HG03060 (cell line): ENCODE results near the gene CACNA1C.

ENCODE experiments used
- ATAC-seq: cut with Tn5 transposase; IDR thresholded peaks from one replicate; pipeline ENCODE4 v1.9.1; 2021; ENCODE audit warnings: low read depth, moderate number of reproducible peaks; ENCODE audit not compliant: unreplicated experiment

CACNA1C gene

DNA sequence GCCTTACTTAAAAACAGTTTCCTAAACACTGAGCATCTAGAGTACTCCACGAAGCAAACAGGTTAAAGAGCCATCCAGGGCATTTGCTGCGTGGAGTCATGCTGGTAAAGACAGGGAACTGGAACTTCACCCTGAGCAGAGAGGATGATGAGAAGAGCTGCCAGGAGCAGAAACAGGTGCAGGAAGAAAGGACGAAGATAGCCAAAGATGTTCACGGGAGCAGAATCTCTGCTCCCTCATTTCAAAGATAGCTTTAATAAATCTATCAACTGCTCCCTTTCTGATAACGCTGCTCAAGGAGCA, 461.2 kb downstream of the CACNA1C start:
- ATAC-seq: no peak

DNA sequence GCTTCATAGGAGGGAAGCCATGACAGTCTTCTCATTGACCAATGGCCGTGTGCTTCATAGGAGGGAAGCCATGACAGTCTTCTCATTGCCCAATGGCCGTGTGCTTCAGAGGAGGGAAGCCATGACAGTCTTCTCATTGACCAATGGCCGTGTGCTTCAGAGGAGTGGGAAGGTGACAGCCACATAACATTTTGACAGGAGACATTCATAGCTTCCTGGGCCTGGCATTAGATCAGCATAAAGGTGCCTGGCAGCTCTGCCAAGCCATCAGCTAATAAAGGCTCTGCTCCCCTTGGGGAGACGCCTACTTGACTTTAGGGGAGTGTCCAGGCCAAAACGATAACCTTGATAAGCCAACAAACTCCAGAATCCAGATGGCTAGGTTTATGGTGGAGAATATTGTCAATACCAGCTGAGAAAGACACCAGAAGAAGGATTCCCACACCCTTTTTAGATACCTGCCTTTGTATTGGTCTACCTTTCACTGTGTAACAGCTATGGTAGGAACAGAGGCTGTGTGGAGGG, 468.0 kb downstream of the CACNA1C start:
- ATAC-seq: no peak

GRCh38 chr12:2523317-2523716, 470.5 kb downstream of the CACNA1C start:
- ATAC-seq: no peak

GRCh38 chr12:2523844-2524243, 471.1 kb downstream of the CACNA1C start:
- ATAC-seq: no peak

DNA sequence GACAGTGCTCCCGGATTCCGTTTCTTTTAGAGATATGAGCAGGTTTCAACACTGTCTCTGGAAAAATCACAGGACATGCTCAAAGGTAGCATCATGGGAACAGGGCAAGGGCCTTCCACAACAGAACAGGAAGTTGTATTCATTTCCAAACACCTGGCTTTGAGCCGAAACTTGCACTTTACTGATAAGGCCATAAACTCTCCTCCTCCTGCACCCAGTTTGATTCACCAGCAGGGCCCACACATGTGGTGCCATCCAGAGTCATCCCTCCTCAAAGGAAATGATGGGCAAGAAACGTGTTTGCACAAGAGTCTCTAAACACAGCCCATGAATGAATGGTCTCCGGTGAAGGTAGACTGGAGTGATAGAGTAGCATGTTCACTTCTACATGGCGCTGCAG, 473.6 kb downstream of the CACNA1C start:
- ATAC-seq: no peak

DNA sequence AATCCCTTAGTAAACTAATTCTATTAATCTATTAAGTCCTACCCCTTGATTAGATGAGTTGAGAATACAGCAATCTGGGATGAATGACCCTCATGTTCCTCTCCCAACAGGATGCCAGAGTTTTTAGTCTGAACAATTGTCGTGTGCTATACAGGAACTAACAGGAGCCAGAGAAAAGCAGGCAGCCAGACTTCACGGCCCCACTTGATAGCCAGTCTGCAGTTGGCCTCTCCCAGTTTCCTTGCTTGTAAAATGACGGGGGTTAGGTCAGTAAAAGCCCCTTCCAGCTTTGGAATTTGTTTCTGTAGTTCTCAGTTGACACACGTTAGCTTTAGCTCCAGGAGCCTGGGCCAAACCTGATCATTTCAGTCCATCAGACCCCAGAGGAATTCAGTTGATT, 475.2 kb downstream of the CACNA1C start:
- ATAC-seq: no peak

DNA sequence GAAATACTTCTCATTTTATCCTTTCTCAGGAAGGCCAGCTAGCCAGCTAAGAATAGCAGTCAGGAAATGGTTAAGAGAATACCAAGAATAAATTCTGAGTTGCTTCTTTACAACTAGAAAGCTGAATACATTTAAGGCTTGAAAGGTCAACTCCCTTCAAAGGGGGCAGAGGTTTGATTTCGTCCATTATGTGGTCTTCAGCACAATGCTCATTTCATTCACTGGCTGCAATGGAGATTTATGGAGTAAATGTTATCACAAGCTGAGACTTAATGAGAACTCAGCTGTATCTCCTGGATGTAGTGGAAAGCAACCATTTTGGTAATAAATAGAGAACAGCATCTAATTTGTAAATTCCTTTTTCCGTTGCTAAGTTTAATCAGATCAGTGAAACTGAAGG, 477.0 kb downstream of the CACNA1C start:
- ATAC-seq: no peak

DNA sequence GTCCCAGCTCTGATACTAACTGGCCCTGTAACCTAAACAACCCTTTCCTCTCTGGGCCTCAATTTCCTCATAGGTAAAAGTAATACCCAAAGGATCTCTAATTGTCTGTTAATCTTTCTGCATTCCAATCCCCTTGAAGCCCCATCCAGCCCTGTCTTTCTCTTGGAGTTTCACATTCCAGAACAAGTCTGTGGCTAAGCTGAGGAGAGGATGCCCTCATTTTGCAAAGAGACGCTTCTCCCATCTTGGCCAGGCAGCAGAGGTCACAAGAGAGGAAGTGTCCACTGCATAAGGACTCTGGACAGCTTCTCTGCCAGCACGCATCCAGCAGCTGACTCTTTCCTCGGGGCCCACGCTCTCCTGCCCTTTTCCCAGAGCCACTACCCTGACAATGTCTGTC, 478.6 kb downstream of the CACNA1C start:
- no peak for ATAC-seq

GRCh38 chr12:2533036-2533435, 480.2 kb downstream of the CACNA1C start:
- ATAC-seq: no peak

GRCh38 chr12:2535583-2536204, 482.9 kb downstream of the CACNA1C start:
- no peak for ATAC-seq

GRCh38 chr12:2536724-2537123, 483.9 kb downstream of the CACNA1C start:
- no peak for ATAC-seq

- no peak for ATAC-seq
These were observed 485.2 kb downstream of the CACNA1C start for GRCh38 chr12:2537868-2538541.

- ATAC-seq: no peak
These were observed 487.2 kb downstream of the CACNA1C start for GRCh38 chr12:2539938-2540337.

DNA sequence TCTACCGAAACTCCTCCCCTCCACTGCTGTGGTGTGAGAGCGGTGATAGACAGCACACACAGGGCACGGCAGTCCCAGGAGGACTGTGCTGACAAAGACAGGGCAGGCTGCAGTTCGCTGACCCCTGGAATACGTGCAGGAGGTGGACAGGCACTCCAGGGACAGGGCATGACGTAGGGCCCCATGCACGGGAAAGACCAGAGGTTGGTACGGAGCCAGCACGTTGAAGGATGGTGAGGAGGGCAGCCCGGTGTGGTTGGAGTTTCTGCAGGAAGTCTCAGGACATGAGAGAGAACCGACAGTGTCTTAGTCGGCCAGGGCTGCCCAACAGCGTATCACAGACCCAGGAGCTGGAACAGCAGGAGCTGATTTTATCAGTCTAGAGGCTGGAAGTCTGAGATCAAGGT, 487.8 kb downstream of the CACNA1C start:
- ATAC-seq: no peak

GRCh38 chr12:2541631-2542204, 488.9 kb downstream of the CACNA1C start:
- ATAC-seq: no peak

GRCh38 chr12:2543801-2544200, 491.0 kb downstream of the CACNA1C start:
- no peak for ATAC-seq

GRCh38 chr12:2544230-2544629, 491.4 kb downstream of the CACNA1C start:
- ATAC-seq: no peak

DNA sequence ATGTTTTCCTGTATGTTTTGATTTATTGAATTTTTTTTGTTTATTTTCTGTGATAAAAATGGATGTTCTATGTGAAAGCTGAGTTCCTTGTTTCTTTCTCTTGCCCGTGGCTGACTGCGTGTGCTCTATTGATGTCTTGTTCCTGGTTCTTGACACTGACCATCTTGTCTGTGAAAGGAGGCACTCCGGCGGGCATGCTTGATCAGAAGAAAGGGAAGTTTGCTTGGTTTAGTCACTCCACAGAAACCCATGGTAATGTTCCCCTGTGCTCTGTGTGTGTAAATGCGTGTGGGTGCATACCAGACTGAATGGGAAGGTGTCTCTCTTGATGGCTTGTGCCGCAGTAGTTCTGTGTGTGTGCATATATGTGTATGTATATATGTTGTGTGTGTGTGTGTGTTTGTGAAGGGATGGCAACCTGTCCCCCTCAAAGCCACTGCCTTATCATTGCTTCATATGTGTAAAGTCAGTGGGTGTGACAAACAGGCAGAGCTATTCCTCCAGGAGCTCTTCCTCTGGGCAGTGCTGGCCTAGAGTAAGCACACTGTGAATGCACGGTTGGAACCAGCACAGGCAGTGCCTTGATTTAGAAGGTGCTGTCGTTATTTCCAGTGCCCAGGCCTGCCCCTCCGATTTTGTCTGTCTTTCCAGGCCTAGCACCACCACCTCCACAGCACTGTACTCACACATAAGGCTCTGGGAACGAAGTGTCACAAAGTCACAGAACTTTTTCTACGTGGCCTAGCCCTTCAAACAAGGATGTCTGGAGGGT, 494.7 kb downstream of the CACNA1C start:
- ATAC-seq: no peak

DNA sequence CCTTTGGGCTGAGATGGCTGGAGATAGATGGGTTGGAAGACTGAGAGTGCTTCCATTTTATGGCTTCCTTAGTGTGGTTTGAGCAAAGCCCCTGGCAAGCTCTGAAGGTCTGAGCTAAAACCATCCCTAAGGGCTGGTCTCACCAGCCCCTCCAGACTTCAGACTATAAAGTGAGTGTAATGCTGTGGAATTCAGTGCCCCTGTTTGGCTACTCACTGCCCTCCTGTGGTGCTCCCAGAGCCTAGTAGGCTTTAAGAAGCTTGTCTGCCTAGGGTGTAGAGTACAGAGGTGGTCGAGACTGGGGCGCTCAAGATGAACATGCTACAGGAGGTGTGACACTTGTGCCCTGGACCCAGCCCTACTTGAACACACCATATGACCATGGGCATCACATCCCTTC, 495.3 kb downstream of the CACNA1C start:
- no peak for ATAC-seq

DNA sequence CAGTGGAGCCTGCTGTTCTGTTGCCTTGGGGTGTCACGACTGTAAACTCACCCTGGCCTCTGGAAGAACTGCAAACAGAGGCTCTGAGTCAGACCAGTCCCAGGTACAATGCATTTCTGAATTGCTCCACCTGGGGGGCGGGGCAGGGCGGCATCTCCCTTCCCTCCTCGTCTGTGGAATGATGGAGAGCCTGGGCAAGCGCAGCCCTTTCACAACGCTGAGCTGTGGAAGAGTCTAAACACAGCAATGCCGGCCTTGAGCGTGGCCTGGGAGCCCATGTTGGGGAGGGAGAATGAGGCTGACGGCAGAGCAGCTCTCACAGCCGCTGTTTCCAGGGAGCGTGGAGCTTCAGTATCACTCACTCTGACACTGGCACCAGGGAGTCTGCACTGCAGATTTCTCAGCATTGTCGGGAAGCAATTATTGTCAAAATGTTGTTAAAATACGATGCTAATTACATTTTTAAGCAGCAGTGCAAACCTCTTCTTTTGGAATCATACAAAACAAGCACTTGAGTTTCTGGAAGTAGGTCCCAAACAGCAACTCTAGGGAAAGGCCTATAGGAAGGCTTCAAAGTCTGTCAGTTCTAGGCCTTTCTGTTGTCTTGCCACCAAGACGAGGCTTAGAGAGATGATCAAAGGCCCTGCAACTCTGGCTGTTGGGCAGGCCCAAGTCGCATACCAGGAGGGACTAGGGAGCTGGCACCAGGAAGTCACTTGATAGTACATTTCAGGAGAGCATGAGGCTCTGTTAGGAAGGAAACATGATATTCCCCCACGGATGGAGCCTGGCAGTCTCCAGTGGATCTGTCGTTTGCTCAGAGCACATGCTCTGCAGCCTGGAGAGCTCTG, 498.0 kb downstream of the CACNA1C start:
- no peak for ATAC-seq
